Measurements from ENCODE around the gene ZNF365. TPM values are rescaled to one million over a fixed set of nuclear protein-coding genes. Genes with fewer than 3 reads are reported as not detected.
A peak's percentile ranks its signal among the peaks of the same experiment; 100 is the strongest.
"Not testable (repeated sequence)": the region's sequence is repeated elsewhere in the genome, so short reads cannot be mapped to it uniquely, and the experiment has no call there.

The ZNF365 gene
- total RNA-seq, 2 experiments from 2014 or later, result not detected

GRCh38 chr10:62384057-62384446, 9.9 kb downstream of the ZNF365 start:
- Mint-ChIP-seq H3K27me3 (peaks cover 53% of the 10 kb centered on the region), H3K36me3 (no peaks in the 10 kb centered on the region), H3K4me1 (peaks cover 16% of the 10 kb centered on the region), H3K27ac (peak overlapping the region; percentile 16), H3K4me3 (no peak overlapping the region), H3K9me3 (ENCODE audit: low read depth) (no peaks in the 10 kb centered on the region)
- peak; percentile 83 for DNase-seq
- ATAC-seq, result peak; percentile 99
- CTCF ChIA-PET, result interaction anchor here (0.7 to 1.5 kb wide), 3 partner anchors 53 to 341 kb away, joined by 3 to 4 read pairs (median 3); no protein-coding TSS in a partner anchor

DNA sequence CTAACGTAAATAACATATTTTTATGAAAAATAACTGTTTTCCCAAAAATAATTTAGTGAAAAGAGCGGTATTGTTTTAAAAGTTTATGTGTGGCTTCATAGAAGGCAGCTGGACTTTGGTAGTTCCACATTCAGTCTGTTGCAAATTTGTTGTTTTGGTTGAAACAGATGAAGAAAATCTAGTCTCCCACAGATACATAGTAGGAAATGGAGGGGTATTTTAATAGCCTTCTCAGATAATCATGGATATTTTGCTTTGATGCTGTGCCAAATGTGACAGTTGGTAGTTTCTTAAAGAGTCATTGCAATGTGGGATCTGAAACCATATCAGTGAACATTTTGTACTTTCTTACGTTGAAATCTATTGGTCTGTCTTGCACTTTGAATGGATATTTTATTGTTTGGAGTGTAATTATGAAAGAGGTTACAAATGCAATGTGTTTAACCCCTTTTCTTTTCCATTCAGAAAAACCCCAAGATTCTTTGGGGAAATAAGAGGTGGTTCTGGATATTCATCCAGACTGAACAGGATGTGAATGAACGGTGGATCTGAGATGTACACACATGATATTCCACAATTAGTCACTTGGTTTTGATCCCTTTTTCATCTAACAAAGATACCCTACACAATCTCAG, 10.4 kb downstream of the ZNF365 start:
- CTCF ChIA-PET, result interaction anchor here (1.5 kb wide), 1 partner anchor 53 kb away, joined by 4 read pairs; no protein-coding TSS in a partner anchor
- H3K27me3 Mint-ChIP-seq, result peaks cover 55% of the 10 kb centered on the region
- DNase-seq, result no peak
- no peaks in the 10 kb centered on the region for H3K9me3 Mint-ChIP-seq (ENCODE audit: low read depth)
- H3K4me1 Mint-ChIP-seq, result peaks cover 16% of the 10 kb centered on the region
- ATAC-seq, result peak; percentile 17
- H3K36me3 Mint-ChIP-seq, result peaks cover 2% of the 10 kb centered on the region
- H3K27ac Mint-ChIP-seq, result no peak overlapping the region
- H3K4me3 Mint-ChIP-seq, result no peak overlapping the region

GRCh38 chr10:62386356-62387320, 12.5 kb downstream of the ZNF365 start:
- ATAC-seq (no peak), DNase-seq (no peak)
- CTCF ChIA-PET, result interaction anchor here (1.0 kb wide), 1 partner anchor 34 kb away, joined by 4 read pairs; no protein-coding TSS in a partner anchor
- no peak overlapping the region for H3K4me3 Mint-ChIP-seq
- H3K27ac Mint-ChIP-seq, result no peak overlapping the region
- H3K4me1 Mint-ChIP-seq, result peaks cover 16% of the 10 kb centered on the region
- H3K27me3 Mint-ChIP-seq, result peaks cover 42% of the 10 kb centered on the region
- no peaks in the 10 kb centered on the region for H3K9me3 Mint-ChIP-seq (ENCODE audit: low read depth)
- peaks cover 2% of the 10 kb centered on the region for H3K36me3 Mint-ChIP-seq

- no peaks in the 10 kb centered on the region for H3K9me3 Mint-ChIP-seq (ENCODE audit: low read depth)
- H3K27me3 Mint-ChIP-seq, result peaks cover 30% of the 10 kb centered on the region
- H3K27ac Mint-ChIP-seq, result no peak overlapping the region
- peaks cover 13% of the 10 kb centered on the region for H3K4me1 Mint-ChIP-seq
- CTCF ChIA-PET, result no interaction called here
- DNase-seq (no peak), ATAC-seq (no peak)
- no peak overlapping the region for H3K4me3 Mint-ChIP-seq
- H3K36me3 Mint-ChIP-seq, result peaks cover 2% of the 10 kb centered on the region
Measured at GRCh38 chr10:62388328-62388727, 14.2 kb downstream of the ZNF365 start.

DNA sequence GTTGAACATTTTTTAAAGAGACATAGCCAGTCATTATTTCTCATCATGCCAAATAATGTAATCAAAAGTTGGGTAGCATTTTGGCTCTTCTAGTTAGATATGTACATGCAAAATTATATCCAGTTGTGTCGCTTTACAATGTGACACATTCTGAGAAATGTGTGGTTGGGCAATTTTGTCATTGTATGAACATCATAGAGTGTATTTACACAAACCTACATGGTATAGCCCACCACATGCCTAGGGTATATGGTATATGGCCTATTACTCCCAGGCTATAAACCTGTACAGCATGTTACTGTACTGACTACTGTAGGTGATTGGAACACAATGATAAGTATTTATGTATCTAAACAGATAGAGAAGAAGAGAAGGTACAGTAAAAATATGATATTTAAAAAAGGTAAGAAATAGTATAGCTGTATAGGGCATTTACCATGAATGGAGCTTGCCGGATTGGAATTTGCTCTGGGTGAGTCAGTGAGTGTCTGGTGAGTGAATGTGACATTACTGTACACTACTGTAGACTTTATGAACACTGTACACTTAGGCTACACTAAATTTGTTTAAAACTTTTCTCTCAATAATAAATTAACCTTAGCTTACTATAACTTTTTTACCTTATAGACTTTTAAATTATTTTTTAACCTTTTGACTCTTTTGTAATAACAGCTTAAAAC, 16.5 kb downstream of the ZNF365 start:
- peak; percentile 27 for ATAC-seq
- Mint-ChIP-seq H3K27ac (no peak overlapping the region), H3K27me3 (peaks cover 21% of the 10 kb centered on the region), H3K36me3 (peaks cover 2% of the 10 kb centered on the region), H3K4me1 (no peaks in the 10 kb centered on the region), H3K9me3 (ENCODE audit: low read depth) (no peaks in the 10 kb centered on the region), H3K4me3 (no peak overlapping the region)
- DNase-seq, result no peak
- CTCF ChIA-PET, result no interaction called here

DNA sequence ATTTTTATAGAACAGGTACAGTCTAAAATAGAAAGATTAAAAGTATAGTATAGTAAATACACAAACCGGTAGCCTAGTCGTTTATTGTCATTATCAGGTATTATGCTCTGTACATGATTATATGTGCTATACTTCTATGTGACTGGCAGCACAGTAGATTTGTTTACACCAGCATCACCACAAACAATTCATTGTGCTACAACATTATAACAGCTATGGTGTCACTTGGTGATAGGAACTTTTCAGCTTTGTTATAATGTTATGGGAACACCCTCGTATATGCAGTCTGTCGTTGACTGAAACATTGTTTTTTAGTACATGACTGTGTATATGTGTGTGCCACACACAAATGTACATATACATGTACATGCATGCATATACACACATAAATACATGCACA, 19.1 kb downstream of the ZNF365 start:
- H3K36me3 Mint-ChIP-seq, result peaks cover 2% of the 10 kb centered on the region
- ATAC-seq, result no peak
- no peak overlapping the region for H3K27ac Mint-ChIP-seq

GRCh38 chr10:62394556-62395018, 20.4 kb downstream of the ZNF365 start:
- H3K36me3 Mint-ChIP-seq, result no peaks in the 10 kb centered on the region
- no peak for ATAC-seq
- H3K27me3 Mint-ChIP-seq, result peaks cover 13% of the 10 kb centered on the region
- H3K4me3 Mint-ChIP-seq, result no peak overlapping the region
- DNase-seq, result no peak
- no peaks in the 10 kb centered on the region for H3K4me1 Mint-ChIP-seq
- no peak overlapping the region for H3K27ac Mint-ChIP-seq
- H3K9me3 Mint-ChIP-seq (ENCODE audit: low read depth), result no peaks in the 10 kb centered on the region
- CTCF ChIA-PET, result no interaction called here

More for the DNA sequence above, 19.1 kb downstream of the ZNF365 start:
- CTCF ChIA-PET, result no interaction called here
- H3K4me3 Mint-ChIP-seq, result no peak overlapping the region
- DNase-seq, result no peak
- H3K27me3 Mint-ChIP-seq, result peaks cover 15% of the 10 kb centered on the region
- H3K9me3 Mint-ChIP-seq (ENCODE audit: low read depth), result no peaks in the 10 kb centered on the region
- no peaks in the 10 kb centered on the region for H3K4me1 Mint-ChIP-seq

GRCh38 chr10:62395892-62396291, 21.7 kb downstream of the ZNF365 start:
- H3K27ac Mint-ChIP-seq, result no peak overlapping the region
- CTCF ChIA-PET, result no interaction called here
- no peaks in the 10 kb centered on the region for H3K4me1 Mint-ChIP-seq
- ATAC-seq (no peak), DNase-seq (no peak)
- no peak overlapping the region for H3K4me3 Mint-ChIP-seq
- no peaks in the 10 kb centered on the region for H3K9me3 Mint-ChIP-seq (ENCODE audit: low read depth)
- H3K27me3 Mint-ChIP-seq, result peaks cover 13% of the 10 kb centered on the region
- H3K36me3 Mint-ChIP-seq, result no peaks in the 10 kb centered on the region

GRCh38 chr10:62396864-62397263, 22.7 kb downstream of the ZNF365 start:
- no peak for DNase-seq
- H3K27me3 Mint-ChIP-seq, result peaks cover 13% of the 10 kb centered on the region
- no peaks in the 10 kb centered on the region for H3K36me3 Mint-ChIP-seq
- ATAC-seq, result no peak
- no peaks in the 10 kb centered on the region for H3K9me3 Mint-ChIP-seq (ENCODE audit: low read depth)
- CTCF ChIA-PET, result no interaction called here
- H3K4me1 Mint-ChIP-seq, result no peaks in the 10 kb centered on the region
- no peak overlapping the region for H3K4me3 Mint-ChIP-seq
- H3K27ac Mint-ChIP-seq, result no peak overlapping the region

DNA sequence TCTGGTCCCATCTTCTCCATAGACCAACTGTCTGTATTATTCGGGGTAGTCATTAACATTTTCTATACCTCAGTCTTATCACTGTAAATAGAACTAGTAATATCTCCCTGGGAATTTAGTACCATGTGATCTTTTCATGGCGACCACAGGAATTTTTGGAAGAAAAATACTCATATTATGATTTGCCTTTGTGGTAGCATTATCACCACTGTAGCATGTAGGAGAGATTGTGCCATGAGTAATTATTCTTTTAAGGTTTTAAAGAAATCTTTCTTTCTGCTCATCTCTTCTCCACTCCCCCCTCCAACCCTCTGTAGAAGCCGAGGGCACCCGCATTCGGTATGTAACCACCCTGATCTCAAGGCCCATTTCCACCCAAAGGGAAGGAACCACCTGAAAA, 25.0 kb downstream of the ZNF365 start:
- Mint-ChIP-seq H3K9me3 (ENCODE audit: low read depth) (no peaks in the 10 kb centered on the region), H3K36me3 (no peaks in the 10 kb centered on the region), H3K27ac (no peak overlapping the region), H3K4me3 (no peak overlapping the region), H3K4me1 (no peaks in the 10 kb centered on the region), H3K27me3 (peaks cover 16% of the 10 kb centered on the region)
- CTCF ChIA-PET, result no interaction called here
- ATAC-seq (no peak), DNase-seq (no peak)

GRCh38 chr10:62402508-62402907, 28.3 kb downstream of the ZNF365 start:
- CTCF ChIA-PET, result no interaction called here
- no peak overlapping the region for H3K4me3 Mint-ChIP-seq
- H3K9me3 Mint-ChIP-seq (ENCODE audit: low read depth), result peaks cover 4% of the 10 kb centered on the region
- peaks cover 2% of the 10 kb centered on the region for H3K36me3 Mint-ChIP-seq
- no peak for DNase-seq
- no peak overlapping the region for H3K27ac Mint-ChIP-seq
- no peak for ATAC-seq
- no peaks in the 10 kb centered on the region for H3K4me1 Mint-ChIP-seq
- H3K27me3 Mint-ChIP-seq, result peaks cover 11% of the 10 kb centered on the region

DNA sequence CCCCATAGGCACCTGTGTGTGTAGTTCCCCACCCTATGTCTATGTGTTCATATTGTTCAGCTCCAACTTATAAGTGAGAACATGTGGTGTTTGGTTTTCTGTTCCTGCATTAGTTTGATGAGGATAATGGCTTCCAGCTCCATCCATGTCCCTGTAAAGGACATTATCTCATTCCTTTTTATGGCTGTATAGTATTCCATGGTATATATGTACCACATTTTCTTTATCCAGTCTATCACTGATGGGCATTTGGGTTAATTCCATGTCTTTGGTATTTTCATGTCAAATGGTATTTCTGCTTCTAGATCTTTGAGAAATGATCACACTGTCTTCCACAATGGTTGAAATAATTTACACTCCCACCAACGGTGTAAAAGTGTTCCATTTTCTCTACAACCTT, 36.4 kb downstream of the ZNF365 start:
- DNase-seq, H3K4me1 Mint-ChIP-seq, H3K27ac Mint-ChIP-seq, H3K4me3 Mint-ChIP-seq, ATAC-seq, H3K36me3 Mint-ChIP-seq, CTCF ChIA-PET: not testable (repeated sequence)
- Mint-ChIP-seq H3K27me3 (peaks cover 20% of the 10 kb centered on the region), H3K9me3 (ENCODE audit: low read depth) (peaks cover 11% of the 10 kb centered on the region)

DNA sequence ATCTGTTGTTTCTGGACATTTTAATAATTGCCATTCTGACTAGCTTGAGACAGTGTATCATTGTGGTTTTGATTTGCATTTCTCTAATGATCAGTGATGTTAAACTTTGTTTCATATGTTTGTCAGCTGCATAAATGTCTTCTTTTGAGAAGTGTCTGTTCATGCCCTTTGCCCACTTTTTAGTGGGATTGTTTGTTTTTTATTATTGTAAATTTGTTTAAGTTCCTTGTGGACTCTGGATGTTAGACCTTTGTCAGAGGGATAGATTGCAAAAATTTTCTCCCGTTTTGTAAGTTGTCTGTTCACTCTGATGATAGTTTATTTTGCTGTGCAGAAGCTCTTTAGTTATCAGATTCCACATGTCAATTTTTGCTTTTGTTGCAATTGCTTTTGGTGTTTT, 36.8 kb downstream of the ZNF365 start:
- Mint-ChIP-seq H3K9me3 (ENCODE audit: low read depth) (peaks cover 11% of the 10 kb centered on the region), H3K27me3 (peaks cover 24% of the 10 kb centered on the region)
- CTCF ChIA-PET, H3K4me3 Mint-ChIP-seq, H3K36me3 Mint-ChIP-seq, H3K27ac Mint-ChIP-seq, ATAC-seq, H3K4me1 Mint-ChIP-seq, DNase-seq: not testable (repeated sequence)

Data from activated CD8-positive, alpha-beta memory T cell treated with anti-CD3 and anti-CD28 coated beads, Interleukin-2, amount 10 ng/mL, durations not matched to agents 7 days and 5 days (primary cell).